Stimulated activated CD4-positive, alpha-beta T cell treated with anti-CD3 and anti-CD28 coated beads, Interleukin-12 subunit alpha, Interleukin-12 subunit beta, amount 100 ng/mL, for 24 hours (primary cell): Measurements from ENCODE around the gene SDHD.
"Not testable (repeated sequence)": the region's sequence is repeated elsewhere in the genome, so short reads cannot be mapped to it uniquely, and the experiment has no call there.

Source experiments
- DNase-seq, 2 experiments: peaks; one replicate each; pipeline ENCODE4 v3.0.0-alpha.2; 2020; ENCODE audit warnings: low read depth in 2 of 2

The SDHD gene

DNA sequence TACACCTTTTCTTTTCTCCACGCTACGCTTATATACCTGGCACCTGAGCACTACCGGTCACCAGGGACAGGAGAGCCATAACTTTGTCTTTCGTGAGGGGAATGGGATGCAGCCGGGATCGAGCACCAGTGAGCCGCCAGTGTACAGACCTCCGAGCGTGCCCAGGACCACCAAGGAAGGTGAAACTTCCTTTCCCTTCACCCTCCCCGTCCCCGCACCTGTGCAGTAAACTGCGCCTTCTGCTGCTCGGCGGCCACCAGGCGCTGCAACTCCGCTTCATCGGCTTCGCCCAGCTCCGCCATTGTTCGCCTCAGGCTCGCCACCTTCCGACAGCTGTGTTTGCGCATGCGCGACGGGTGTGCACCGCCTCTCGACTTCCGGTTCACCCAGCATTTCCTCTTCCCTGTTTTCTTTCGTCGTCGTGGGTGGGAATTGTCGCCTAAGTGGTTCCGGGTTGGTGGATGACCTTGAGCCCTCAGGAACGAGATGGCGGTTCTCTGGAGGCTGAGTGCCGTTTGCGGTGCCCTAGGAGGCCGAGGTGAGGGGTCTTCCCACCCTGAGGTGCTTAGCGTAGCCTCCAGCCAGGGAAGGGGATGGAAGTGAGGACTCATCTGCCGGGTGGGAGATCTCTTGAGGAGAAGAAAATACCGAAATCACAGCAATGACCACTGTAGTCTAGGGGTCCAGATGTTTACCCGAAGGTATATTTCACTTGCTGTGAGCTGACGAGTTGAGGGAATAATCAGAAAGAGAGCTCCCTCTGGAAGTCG lies at the start of gene SDHD, which contains the start of gene TIMM8B:
Gene SDHD (plus strand): TSS at position 452 of the 770 bp plus-strand sequence. CDS start 35 bp downstream, at position 487.
Gene TIMM8B (minus strand): TSS at position 335 of the 770 bp plus-strand sequence. CDS start 33 bp downstream, at position 302.
- DNase-seq = peak; percentile 89 to 91

DNA sequence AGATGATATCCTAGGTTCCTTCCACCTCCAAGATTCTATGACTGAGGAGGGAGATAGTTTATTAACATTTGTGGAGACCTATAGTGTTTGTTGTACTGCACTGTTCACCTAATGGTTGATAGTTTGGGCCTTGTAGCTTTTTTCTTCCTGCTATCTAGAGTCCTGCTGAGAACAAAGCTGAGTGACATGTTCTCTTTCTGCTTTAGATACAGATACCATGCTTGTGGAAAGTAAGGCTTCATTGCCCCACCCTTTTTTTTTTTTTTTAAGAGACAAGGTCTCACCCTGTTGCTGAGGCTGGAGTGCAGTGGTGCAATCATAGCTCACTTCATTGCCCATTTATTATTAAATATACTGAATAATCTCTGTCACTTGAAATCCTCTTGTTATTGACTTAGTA lies 49.1 kb upstream of the SDHD start:
- no peak for DNase-seq

- DNase-seq = no peak
These were observed 44.3 kb upstream of the SDHD start for GRCh38 chr11:112042161-112042960.

- DNase-seq = no peak
These were observed 43.7 kb upstream of the SDHD start for GRCh38 chr11:112042961-112043304.

DNA sequence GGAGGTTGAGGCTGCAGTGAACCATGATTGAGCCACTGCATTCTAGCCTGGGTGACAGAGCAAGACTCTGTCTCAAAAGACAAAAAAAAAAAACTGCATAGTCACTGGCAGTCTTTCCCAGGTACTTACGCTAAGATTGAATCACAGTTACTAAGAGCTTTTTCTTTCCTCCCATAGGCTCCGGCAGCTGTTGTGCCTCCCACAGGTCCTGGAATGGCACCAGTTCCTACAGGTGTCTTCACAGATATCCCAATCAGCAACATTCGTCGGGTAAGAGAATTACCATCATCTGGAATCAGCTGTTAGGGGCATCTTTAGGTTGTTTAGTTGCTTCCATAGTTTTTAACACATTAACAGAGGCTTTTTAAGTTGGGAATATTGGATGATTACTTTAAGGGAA lies 41.7 kb upstream of the SDHD start:
- DNase-seq = no peak

- not testable (repeated sequence) for DNase-seq
These were observed 40.0 kb upstream of the SDHD start for GRCh38 chr11:112046647-112047046.

DNA sequence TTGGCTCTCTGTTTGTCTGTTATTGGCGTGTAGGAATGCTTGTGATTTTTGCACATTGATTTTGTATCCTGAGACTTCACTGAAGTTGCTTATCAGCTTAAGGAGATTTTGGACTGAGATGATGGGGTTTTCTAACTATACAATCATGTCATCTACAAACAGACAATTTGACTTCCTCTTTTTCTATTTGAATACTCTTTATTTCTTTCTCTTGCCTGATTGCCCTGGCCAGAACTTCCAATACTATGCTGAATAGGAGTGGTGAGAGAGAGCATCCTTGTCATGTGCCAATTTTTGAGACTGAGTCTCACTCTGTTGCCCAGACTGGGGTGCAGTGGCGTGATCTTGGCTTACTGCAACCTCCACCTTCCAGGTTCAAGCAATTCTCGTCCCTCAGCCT lies 38.4 kb upstream of the SDHD start:
- DNase-seq = not testable (repeated sequence)

DNA sequence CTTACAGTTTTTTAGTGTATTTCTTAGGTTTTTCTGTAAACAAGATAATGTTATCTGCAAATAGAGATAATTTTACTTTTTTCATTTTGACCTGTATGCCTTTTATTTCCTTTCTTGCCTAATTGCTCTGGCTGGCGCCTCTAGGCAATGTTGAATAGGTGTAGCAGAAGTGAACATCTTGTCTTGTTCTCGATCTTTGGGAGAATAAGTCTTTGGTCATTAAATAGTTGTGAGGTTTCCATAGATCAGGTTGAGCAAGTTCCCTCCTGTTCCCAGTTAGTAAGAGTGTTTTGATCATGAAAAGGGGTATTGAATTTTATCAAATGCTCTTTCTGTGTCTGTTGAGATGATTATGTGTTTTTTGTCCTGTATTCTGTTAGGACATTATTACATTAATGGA lies 36.9 kb upstream of the SDHD start:
- DNase-seq = no peak

DNA sequence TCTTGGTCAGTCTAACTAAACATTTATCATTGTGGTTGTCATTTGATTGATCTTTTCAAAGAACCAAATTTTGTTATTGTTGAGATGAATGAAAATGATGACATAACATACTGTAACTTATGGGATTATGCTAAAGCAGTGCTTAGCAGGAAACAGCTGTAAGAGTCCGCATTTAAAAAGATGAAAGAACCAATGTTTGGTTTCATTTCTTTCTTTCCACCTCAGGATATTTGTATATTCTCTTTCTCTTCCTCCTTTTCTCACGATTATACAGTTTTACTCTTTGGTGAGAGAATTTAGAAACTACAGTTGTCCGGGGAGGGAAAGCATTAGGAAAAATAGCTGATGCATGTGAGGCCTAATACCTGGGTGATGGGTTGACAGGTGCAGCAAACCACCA lies 36.0 kb upstream of the SDHD start:
- no peak for DNase-seq

DNA sequence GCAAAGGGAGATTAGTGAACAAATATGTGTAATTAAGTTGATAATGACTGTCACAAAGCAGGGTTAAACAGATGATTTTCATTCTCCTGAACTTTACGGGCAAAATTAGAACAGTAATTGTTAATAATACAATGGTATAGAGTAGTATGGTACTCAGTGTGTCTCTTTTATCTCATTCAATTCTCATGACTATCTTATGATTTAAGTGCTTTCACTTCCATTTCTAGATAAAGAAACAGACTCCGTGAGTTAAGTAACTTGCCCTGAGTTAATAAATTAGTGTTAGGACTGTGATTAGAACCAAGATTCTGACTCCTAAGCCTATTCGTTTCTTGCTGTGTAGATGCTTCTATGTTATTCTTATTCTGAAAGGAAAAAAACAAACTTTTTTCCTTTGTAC lies 34.9 kb upstream of the SDHD start:
- no peak for DNase-seq

- DNase-seq = no peak
These were observed 29.5 kb upstream of the SDHD start for GRCh38 chr11:112057170-112057569.

- DNase-seq = no peak
These were observed 28.6 kb upstream of the SDHD start for GRCh38 chr11:112058103-112058502.

GRCh38 chr11:112062923-112063322 lies 23.8 kb upstream of the SDHD start:
- no peak for DNase-seq

- DNase-seq = peak; percentile 57 to 66
These were observed 12.5 kb upstream of the SDHD start, which contains the start of the genes NKAPD1 and PIH1D2 for GRCh38 chr11:112073941-112074811. NKAPD1 (plus strand) TSS chr11:112074299; CDS start chr11:112075575, 1,276 bp downstream. PIH1D2 (minus strand) TSS chr11:112074017; CDS start chr11:112073174, 843 bp downstream.

- no peak for DNase-seq
These were observed 3.9 kb upstream of the SDHD start for GRCh38 chr11:112082729-112083128.

- peak; percentile 22 to 34 for DNase-seq
These were observed 751 bp upstream of the SDHD start for GRCh38 chr11:112085822-112086421.

- no peak for DNase-seq
These were observed 539 bp downstream of the SDHD start for GRCh38 chr11:112087212-112087611.

GRCh38 chr11:112095302-112095701 lies 8.6 kb downstream of the SDHD start:
- not testable (repeated sequence) for DNase-seq

- DNase-seq = no peak
These were observed 9.5 kb downstream of the SDHD start for GRCh38 chr11:112096194-112096593.

DNA sequence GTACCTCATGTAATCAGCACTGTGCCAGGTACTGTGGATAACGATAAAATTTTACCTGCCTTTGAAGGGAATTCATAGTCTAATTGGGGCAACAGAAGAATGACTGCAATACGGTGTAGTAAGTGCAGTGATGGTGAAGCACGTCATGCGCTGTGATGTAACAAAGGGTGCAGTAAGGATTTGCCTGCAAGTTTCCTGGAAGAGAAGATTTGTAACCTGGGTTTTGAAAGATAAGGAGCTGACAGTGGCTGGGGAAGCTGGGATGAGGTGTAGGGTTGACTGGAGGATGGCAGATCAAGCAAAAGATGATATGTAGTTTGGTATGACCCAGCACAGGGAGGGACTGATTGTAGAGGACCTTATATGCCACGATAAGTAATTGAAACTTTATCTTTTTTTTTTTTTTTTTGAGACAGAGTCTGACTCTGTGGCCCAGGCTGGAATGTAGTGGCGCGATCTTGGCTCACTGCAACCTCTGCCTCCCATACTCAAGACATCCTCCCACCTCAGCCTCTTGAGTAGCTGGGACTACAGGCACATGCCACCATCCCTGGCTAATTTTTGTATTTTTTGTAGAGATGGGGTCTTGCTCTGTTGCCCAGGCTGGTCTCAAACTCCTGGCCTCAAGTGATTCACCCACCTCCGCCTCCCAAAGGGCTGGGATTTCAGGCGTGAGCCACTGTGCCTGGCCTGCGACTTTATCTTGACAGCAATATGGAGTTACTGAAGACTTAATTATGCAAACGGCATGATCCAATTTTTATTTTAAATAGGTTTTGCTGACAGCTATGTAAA lies 11.3 kb downstream of the SDHD start:
- DNase-seq = no peak
